ENCODE results near the gene ADAMTSL3.

GRCh38 chr15:83605111-83605945 is 48.6 kb upstream of the ADAMTSL3 start:
- TF ChIP-seq CTCF (IDR thresholded peaks at IDR 0.05) (no peak), POLR2AphosphoS5 (IDR thresholded peaks at IDR 0.05) (no peak)

Data from transverse colon (tissue), 4 donors.